ENCODE measurements around the gene IL10.

Gene IL10

DNA sequence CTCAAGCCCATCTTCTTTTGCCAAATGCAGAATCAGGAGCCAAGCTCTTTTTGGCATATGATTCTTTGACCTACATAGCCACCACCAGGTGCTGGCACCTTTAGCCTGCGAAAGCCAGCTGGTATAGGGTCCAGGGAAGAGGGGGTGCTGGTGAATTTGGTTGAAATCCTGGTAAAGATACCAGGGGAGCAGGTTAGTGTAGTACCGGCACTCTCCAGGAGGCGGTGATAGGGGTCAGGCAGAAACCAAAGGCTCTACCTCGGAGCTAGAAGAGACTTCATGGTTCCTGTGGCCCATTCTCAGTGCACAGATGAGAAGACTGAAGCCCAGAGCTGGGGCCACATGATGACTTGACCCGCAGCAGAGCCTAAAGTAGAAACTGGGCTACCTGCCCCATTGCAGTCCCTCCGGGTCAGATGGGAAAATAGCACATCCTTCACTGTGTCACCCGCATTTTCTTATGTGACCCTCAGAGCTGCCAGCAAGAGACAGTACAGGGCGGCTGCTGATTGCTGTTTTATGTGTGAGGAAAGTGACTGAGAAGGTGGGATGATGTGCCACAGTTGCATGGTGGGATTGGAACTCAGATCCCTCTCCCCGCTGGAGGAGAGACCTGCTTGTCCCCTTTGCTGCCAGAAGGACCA, 37.7 kb downstream of the IL10 start:
- DNase-seq (ENCODE audit: low read depth), result no peak

DNA sequence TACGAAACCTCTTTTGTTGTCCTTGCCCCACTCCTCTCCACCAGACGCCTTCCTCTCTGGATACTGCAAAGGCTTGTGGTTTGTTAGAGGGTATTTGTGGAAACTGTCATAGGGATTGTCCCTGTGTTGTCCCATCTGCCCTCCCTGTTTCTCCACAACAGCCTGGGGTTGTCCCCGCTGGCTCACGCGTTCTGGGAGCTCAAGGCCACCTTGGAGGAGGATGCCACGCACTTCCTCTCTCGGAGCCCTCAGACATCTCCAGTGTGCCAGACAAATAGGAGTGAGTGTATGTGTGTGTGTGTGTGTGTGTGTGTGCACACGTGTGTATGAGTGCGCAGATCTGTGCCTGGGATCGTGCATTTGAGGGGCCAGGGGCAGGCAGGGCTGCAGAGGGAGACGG, 39.3 kb downstream of the IL10 start:
- DNase-seq (ENCODE audit: low read depth), result no peak

DNA sequence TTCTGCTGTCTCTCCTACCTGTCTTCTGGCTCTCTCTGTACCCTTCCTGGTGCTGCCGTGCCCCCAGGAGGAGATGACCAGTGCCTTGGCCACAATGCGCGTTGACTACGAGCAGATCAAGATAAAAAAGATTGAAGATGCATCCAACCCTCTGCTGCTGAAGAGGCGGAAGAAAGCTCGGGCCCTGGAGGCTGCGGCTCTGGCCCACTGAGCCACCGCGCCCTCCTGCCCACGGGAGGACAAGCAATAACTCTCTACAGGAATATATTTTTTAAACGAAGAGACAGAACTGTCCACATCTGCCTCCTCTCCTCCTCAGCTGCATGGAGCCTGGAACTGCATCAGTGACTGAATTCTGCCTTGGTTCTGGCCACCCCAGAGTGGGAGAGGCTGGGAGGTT, 39.8 kb downstream of the IL10 start:
- no peak for DNase-seq (ENCODE audit: low read depth)

DNA sequence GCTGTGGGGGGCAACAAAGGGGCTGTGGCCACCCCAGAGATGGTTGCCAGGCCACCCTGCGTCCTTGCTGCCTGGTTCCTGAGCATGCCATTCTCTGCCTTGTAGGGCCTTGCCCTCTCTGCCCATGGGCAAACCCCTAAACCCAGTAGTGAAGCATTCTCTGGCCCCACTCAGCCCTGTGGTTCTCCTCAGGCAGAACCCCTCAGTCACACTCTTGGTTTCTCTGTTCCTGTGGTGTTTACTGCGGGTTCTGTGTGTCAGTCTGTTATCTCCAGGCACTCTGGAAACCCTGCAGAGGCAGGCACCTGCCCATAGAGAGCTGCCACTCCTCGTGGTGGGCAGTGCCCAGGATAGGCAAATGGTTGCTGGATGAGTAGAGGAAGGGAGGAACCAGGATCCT, 42.8 kb downstream of the IL10 start:
- DNase-seq (ENCODE audit: low read depth), result no peak

DNA sequence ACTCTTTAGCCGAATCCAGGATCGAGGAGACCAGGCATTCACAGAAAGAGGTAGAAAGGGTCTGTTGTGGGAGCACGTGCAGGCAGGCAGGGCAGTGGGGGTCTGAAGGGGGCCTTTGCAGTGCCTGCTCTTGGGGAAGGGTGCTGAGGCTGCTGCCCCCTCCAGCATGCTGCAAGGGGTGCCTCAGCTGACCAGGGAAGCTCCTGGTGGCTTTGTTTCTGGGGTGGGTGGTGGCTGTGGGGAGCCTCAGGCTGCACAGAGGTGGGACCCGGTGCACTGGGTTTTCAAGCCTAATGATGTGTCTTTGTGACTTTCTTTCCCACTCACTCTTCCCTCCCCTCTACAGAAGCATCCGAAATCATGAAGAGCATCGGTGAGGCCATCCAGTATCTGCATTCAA, 43.2 kb downstream of the IL10 start:
- no peak for DNase-seq (ENCODE audit: low read depth)

DNA sequence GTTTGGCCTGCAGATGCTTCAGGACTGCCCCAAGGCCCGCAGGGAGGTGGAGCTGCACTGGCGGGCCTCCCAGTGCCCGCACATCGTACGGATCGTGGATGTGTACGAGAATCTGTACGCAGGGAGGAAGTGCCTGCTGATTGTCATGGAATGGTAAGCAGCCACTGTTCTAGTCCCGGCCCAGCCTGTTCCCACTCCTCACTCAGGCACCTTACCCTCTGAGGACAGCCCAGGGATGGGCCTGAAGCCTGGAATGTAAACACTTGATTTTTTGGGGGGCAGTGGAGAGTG, 43.7 kb downstream of the IL10 start:
- no peak for DNase-seq (ENCODE audit: low read depth)

DNA sequence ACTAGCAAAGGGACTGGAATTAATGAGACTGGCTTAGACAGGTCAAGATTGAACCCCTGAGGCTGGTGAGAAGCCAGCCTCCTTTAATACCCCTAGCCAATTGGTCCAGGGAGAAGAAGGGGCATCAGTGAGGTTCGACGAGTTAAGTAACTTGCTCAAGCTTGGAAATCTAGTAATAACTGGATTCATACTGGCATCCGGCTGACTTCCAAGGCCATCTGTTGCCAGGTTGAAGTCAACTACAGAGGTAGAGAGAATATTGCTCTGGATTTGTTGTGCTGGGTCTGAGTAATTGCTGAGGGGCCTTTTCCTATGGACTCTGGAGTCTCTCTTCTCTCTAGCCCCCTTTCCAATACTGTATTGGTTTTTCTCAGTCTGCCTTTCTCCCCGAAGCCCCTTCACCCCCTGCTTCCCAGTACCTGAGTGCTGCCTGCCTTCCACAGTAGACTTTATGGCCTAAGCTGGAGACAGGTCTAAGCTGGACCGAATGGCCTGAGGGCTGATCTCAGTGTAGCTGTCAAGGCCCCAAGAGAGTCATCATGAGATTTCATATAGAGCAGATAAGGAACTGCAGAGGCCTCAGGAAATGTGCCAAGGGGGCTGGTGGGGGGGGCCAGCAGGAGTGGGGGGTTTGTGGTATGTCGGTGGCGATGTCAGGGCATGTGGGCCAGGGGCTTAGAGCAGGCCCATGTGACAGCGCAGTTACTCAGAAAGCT, 44.2 kb downstream of the IL10 start:
- DNase-seq (ENCODE audit: low read depth), result no peak

DNA sequence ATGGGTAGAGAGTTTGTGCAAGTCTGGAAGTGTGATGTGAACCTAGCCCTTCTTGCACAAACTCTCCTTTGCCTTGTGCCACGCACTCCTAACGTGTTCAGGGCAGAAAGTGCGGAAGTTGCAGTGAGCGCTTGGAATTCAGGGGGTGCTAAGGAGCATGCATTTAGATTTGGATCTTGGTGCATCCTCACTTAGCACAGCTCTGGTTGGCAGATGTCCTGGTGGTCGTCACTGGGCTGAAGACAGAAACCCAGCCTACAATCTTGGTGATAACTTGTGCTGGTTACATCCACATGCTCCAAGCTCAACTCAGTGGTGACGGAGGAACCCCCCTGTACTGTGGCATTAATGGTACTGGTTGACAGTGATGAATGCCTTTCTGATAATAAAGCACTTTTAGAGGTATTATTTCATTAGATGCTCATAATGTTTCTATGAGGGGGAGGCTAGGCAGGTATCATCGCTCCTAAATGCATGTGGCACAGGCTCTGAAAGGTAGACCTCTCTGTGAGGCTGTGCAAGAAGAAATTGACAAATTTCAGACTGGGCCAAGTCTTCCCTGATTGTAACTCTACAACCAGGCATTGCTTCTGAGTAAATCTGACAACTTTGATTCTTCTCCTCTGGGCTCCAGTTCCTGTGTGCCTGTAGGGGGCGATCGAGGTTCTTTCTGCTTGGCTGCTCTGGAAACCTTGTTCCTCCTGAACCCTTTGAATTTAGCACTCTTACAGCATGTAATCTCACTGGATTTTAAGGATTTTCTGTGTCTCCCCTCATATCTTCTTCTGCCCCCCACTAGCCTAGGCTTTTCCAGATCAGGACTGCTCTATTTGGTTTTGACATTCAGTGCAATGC, 47.0 kb downstream of the IL10 start:
- no peak for DNase-seq (ENCODE audit: low read depth)

DNA sequence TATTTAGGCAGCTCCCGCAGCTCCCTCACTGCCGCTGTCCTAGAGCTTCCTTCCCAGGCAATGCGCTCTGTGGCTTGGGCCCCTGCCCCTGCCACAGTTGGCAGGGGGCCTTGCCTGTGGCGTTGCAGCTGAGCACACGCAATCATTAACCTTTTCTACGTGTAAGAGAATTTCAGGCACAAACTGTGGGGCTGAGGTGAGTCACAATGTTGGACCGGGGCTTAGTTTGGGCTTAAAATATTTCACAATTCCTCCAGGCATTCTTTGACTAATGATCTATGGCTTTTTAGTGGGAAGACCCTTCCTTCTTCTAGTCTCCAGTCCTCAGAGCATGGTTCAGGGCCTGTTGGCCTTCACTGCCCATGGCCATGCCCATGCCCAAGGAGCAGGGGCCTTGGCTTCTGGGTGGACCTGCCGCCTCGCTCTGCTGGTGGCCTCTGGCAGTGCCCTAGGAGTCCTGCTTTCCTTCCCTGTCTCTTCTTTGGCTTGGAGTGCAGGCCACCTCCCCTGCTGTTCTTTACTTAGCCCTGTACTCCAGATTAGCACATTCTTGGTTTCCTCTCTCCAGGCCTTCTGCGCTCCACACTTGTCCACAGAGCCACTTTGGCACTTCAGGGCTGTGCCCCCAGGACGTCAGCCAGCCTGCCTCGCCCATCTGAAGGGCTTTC, 48.4 kb downstream of the IL10 start:
- DNase-seq (ENCODE audit: low read depth), result no peak

DNA sequence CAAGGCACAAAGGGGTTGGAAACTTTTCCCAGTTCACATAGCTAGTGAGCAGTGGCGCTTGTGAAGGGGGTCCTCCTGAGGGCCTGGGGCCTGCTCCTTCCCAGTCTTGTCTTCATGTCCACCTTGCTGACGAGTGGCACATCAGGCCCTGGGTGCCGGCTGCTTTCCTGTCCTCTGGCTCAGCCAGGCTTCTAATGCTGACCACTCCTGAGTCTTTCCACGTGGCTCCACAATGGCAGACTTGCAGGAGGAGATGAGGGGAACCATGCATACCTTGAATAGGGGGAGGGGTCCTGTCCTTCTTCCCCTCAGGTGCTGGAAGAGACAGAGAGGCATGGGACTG, 48.9 kb downstream of the IL10 start:
- no peak for DNase-seq (ENCODE audit: low read depth)

DNA sequence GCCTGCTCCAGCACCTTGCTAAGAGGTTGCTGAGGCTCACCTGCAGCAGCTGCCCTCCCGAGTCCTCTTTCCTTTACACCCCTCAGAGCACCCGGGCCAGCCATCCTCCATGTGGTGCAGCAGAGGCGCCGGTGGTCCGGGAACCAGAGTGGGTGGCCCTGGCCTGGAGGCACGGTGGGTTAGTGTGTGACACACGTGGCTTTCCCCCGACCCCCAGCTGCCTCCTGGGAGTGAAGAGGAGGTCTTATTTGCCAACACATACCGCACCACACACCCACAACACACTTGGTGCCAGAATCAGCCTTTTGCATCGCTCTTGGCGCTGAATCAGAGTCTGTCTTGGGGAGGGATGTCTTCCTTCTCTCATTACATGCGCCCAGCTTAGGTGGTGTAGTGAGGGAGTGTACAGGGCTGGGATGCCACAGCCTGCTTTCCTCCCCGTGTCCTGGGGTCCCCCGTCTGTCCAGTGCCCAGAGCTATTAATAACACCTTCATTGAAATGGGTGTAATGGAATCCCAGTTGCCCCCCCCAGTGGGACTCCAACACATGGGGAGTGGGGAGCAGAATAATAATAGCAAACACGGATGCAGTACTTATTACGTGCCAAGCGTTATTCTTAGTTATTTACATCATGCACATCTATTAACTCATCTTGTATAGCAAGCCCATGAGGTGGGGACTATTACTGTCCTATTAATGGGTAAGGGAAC, 49.4 kb downstream of the IL10 start:
- no peak for DNase-seq (ENCODE audit: low read depth)

DNA sequence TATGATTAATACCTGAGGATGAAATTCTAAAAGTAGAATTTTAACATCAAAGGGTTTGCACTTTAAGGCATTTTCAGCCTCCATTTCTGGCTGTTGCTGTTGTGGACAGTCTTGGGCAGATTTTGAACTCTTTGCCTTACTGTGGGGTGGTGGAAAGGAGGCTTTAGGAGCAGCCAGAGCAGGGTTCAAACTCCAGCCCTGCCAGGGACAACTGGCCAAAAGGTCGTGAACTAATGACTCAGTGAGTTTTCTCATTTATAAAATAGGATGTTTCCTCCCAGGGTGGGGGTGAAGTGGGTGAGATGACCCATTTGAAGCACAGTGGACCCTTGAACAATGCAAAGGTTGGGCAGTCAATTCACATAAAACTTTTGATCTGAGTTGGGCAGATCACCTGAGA, 50.8 kb downstream of the IL10 start:
- no peak for DNase-seq (ENCODE audit: low read depth)

DNA sequence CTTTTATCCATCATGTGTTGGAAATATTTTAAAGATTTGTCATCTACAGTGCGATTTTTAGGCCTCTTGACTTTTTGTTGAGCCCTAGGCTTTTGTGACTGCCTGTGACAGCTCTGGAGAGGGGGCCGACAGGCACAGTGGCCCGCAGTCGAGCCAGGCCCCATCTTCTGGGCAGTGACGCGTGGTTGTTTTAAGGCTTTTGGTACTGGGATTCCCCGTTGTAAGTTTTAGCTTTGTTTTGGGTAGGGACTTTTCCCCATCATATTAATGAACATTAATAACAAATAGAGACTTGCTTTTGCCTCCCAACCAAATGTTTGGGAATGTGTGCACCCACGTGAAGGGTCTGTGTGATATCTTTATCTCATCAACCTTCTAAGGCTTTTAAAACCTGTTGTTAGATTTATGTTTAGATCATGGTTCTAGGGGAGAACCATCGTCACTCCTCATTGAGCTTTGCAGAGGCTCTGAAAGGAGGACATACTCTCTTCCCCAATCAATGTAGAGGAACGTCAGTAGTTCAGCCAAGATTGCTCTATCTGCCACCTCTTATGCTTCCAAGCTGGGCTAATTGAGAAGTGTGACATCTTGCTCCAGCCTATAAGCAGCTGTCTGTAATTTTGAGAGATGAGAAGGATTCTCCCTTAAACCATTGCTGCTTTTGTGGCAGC, 53.0 kb downstream of the IL10 start:
- no peak for DNase-seq (ENCODE audit: low read depth)

DNA sequence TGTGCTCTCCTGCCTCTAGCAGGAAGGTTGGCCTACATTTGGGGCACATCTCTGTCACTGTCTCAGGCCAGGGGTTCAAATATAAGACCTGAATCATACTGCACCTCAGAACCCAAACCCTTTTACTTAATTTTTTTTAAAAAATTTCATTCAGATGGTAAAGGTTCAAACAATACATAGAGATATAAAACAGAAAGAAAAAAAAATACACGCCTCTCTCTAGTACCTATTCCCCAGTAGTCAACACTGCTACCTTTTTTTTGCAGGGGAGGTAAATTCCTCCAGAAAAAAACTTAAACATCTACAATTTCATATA, 54.7 kb downstream of the IL10 start:
- no peak for DNase-seq (ENCODE audit: low read depth)

All from non-pigmented ciliary epithelial cell (primary cell).